Stimulated activated CD8-positive, alpha-beta memory T cell treated with anti-CD3 and anti-CD28 coated beads, Interleukin-4, amount 100 ng/mL, for 4 hours (primary cell): ENCODE results near the gene SHISAL1.
"Not testable (repeated sequence)": the region's sequence is repeated elsewhere in the genome, so short reads cannot be mapped to it uniquely, and the experiment has no call there.

ENCODE experiments used
- DNase-seq, 2 donors: peaks; one replicate each; pipeline ENCODE4 v3.0.0-alpha.2; 2020; ENCODE audit warnings: low read depth in 2 of 2, low spot score in 1 of 2

The SHISAL1 gene

DNA sequence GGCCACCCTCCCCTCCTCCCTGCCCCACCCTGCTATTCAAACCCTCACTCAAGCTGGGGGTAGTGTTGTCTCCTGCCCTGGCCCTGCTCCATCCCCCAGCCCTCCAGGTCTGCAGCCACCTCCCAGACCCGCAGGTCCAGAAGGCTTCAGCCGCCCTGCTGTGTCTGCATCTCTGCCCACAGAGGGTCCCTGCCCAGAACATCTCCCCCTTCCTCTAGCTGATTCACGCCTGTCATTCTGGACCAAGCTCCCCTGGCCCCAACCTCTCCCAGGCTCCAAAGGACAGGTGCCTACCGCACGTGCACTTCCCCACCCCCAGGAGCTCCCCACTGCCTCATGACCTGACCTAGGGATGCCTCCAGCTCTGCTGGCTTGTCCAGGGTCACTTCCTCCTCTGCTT, 16.0 kb upstream of the SHISAL1 start:
- no peak for DNase-seq

DNA sequence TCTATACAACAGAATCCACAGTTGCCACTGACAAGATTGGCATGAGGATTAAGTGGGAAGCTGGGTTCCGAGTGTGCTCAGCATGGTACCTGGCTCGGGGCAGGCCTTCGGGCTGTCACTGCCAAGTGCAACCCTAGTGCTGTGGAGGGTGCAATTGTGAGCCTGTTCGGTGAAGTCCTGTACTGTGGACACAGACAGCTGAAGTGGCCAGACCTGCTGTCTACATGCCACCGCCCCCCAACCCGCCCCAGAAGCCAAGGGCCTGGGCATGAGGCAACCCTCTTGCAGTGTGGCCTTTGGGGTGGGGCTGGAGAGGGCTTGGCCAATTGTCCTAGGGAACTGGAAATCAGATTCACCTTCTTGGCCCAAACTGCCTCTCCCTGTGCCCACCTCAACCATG, 15.6 kb upstream of the SHISAL1 start:
- DNase-seq, result no peak

DNA sequence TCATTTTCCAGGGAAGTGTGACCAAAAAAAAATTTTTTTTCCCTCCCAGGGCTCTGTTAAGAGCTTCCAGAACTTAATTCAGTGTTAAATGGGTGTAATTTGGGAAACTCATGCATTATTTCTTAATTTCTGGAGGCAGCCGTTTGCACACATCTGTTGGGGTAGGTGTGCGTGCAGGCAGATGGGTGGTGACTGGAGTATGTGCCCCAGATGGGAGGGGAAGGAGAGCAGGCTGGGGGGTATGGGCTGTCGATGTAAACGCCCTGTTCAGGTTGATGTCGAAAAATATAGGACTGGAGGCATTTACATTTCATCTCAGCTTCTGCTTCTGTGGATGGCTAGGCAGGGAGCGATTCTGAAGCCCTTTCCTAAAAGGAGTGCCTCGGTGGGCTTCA, 13.7 kb upstream of the SHISAL1 start:
- no peak for DNase-seq

DNA sequence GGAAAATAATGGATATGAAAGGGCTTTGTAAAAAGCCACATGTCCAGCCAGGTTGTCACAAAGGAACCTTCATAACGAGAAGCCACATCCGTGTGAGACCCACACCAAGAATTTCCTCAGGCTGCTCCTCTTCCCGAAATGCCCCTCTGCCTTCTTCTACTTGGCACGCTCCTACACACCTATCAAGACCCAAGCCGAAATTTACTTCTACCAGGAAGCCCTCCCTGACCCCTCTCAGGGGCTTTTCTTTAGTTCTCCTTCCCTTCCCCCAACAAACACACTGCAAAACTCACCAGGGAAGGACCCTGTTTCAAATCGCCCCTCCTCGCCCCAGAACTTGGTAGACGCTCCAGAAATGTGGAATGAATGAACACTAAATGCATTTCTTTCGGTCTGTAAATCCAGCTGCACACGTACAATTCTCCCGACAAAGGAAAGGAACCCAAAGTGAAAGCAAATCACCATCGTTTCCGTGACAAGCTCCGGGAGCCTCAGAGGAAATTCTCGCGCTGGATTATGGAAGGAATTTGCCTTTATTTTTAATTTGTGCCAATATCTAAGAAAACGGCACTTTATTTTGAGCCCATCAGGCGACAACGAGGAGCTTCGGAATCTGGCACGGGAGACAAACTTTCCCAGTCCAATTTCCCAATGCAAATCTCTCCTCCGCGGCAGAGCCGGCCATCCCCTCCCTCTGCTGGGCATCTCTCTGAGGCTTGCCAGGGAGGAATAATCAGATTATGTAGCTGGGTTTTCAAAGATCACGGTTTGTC, 13.2 kb upstream of the SHISAL1 start:
- no peak for DNase-seq

DNA sequence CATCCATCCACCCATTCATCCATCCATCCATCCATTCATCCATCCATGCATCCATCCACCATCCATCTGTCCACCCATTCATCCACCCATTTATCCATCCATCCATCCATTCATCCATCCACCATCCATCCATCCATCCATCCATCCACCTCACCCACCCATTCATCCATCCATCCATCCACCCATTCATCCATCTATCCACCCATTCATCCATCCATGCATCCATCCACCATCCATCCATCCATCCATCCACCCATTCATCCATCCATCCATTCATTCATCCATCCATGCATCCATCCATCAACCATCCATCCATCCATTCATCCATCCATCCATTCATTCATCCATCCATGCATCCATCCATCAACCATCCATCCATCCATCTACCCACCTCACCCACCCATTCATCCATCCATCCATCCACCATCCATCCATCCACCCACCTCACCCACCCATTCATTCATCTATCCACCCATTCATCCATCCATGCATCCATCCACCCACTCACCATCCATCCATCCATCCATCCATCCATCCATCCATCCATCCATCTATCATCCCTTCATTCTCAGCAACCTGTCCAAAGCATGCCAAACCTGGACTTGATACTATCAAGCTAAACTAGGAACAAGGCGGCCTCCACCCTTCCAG, 10.5 kb upstream of the SHISAL1 start:
- not testable (repeated sequence) for DNase-seq

DNA sequence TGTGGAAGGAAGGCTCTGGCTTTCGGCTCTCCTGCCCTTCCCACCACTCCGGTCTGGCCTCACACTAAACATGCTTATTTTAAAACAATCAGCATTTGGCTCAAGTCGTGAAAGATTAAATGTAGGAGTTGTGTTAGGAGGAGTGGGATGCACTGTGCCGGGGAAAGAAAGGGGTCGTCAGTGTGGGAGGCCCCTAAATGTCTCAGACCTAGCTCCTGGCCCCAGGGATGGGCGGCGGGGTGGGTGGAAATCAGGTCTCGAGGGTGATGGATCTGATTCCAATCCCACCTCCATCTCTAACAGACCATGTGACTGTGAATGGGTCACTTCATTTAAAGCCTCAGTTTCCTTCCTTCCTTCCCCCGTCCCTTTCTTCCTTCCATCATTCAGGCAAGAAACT, 6.9 kb upstream of the SHISAL1 start:
- no peak for DNase-seq

DNA sequence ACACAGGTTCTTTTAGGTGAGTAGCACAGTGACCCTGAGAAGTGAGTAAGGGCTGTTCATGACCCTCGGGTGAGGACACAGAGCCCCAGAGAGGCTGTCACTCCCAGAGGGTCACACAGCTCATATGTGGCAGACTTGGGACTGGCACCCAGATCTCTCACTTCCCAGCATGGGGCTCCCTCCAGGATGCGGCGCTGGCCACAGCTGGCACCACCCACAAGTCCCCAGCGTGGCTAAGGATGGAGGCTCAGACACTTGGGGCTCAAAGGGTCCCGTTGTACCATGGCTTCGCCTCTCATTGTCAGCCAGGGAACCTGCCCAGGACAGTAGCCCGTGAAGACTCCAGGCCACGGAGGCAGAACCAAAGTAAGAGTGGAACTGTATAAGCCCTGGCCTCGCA, 6.0 kb upstream of the SHISAL1 start:
- no peak for DNase-seq

DNA sequence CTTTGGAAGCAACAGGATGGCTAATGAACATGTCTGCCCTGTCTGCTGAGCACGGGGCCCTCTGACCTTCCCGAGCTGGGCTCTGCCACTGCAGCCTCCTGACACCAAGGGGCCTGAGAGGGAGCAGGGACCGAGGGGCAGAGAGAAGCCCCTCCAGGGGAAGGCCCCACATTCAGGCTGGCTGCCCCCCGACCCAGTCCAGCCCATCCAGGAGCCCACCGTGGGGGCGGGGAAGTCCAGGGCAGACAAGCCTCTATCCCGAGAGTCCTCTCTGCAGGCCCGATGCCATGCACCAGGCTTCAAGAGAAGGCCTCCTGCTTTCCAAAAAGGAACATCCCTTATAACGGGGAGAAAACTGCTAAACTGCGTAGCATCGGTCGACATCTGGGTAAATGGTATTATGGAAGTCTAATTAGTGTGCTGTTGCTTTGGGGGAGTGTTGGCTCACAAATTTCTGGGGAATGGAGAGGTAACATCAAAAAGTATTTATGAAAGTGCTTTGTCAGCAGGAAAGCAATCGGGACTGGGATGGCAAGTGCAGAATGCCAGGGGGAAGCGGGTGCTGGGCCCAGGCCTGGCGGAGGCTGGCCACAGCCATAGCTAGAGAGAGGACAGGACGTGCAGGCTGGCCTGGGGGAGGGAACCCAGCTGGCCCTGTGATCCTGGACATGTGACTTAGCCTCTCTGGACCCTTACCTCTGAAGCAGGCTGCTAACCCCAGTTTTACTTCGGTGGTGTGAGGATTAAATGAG, 5.3 kb upstream of the SHISAL1 start:
- DNase-seq, result no peak

DNA sequence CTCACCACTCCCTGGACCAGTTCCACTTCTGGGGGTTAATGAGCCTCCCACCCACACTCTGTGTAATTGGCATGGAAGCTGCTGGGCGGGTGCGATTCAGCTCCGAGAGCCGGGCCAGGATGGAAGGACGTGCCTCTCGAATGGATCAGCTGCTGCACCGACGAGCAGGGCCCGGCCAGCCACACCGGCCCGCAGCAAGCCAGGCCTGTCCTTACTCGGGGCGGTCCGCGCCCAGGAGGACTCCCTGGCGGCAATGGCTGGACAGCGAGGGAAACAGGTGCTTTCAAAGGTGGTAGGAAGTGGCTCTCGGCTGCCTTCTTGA, 4.3 kb upstream of the SHISAL1 start:
- DNase-seq, result no peak

DNA sequence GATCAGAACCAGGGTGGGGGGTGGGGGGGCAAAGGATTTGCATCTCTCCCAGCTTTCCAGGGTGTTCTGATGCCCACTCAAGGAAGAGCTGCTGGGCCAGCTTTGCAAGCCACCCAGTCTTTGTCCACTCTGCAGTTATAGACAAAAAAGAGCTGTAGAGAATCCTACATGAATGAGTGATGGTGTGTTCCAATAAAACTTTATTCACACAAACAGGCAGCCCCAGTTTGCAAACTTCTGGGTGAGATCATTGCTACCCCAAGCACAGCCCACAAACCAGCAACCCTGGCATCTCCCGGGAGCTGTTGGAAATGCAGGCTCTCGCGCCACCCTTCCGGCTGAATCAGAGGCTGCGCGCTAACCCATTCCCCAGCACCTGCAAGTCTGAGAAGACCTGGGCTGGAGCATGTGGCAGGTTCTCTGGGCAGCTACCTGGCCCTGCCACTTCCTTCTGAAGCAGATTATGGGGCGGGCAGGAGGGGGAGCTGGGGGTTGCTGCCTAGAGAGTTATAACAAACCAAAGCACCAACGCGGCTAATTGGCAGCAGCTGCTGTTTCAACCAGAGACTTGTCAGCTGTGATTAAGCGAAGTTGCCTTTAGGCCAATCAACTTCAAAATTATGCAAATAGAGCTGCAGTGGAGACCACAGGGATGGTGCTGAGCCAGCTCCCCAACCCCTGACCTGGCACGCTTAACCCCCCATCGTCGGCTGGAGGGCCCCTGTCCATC, 3.8 kb upstream of the SHISAL1 start:
- DNase-seq, result no peak

DNA sequence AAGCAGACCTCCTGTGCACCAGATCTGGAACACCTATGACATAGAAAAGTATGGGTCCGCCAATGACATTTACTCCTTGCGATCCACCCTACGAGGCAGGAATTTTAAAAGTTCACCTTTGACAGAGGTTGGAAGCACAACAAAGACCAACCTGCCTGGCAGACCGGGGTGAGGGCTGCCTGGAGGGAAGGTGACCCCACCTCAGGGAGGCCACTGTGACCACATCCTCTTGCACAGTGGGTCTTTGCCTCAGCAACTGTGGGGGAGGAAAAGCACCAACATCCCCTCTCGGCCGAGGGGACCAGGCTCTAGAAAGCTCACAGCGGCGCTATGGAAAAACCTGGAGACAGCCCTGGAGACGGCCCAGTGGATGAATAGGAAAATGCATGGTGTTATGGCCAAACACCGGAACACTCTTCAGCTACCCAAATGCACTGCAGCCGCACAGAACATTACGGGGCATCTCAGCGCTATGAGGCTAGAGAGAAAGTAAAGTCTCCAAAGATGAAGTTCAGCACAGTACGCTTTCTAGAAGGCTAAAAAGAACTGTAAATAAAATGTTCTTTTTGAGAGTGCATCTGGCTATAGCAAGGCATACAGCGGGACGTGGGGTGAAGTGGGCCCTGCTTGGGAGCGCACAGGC, 1.8 kb upstream of the SHISAL1 start:
- no peak for DNase-seq

DNA sequence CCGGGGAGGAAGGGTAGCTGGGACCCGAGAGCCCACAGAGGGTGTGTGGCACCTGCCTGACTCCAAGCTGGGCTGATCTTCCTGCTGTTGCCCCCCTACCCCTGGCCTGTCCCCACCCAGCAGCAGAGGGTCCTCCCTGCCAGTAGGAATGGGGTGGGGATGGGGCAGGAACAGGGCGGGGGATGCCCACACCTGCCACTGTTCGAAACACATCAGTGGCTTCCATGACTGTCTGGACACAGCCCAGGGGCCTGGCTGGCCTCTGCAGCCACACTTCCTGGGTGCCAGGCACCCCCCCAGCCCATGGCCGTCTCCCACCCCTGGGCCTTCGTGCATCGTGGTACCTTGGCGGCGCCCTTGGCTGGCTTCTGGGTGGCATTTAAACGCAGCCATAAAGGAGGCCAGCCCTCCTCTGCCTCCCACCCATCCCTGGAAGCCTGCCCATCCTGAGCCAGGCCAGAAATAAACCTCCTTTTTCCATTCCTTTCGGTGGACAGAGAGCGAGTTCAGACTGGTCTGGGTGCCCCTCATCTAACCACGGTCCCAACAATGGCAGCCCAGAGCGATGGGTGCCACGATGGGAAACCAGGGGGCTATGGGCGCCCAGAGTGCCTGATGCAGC, 745 bp upstream of the SHISAL1 start:
- no peak for DNase-seq

DNA sequence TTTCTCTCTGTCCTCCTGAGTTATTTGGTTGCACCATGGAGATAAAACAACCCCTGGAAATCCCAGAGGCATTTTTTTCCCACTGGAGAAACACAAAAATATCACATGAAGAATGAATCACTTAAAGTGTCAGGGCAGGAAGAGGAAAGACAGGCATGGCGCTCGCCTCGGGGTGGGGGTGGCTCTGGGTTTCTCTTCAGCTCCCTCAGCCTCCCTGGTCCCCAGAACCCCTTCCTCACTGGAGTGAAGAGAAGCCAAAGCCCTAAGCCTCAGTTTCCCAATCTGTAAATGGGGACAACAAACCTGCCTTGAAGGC, 938 bp downstream of the SHISAL1 start:
- DNase-seq, result no peak

DNA sequence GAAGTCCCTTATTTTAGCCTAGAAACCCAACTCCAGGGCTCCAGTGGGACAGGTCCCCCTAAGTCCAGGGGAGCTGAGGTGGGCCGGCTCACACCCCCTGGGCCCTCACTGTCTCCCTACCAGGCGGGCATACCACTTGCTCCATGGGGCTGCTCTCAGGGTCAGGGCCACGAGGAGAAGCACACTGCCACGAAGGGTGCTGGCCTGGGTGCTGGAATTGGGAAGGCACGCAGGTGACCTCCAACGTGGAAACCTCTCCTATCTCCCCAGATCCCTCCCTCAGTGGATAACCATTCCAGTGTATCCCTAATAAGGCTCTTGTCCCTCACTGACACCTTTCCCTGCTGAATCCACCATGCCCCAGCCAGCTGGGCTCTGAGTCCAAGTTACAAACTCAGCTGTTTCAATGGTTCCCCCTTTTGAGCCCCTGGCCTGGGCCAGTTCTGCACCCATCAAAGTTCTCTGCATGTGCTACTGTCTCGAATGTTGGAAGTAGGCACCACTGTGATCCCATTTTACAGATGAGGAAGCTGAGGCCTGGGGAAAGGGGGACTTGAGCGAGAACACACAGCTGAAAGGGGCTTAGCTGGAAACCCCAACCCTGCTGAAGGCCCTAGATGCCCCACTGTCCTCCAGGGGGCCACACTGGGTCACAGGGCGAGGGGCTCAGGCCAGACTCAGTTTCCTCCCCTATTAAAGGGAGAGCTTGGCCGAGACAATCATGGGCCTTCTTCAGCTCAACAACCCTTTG, 1.5 kb downstream of the SHISAL1 start:
- no peak for DNase-seq

DNA sequence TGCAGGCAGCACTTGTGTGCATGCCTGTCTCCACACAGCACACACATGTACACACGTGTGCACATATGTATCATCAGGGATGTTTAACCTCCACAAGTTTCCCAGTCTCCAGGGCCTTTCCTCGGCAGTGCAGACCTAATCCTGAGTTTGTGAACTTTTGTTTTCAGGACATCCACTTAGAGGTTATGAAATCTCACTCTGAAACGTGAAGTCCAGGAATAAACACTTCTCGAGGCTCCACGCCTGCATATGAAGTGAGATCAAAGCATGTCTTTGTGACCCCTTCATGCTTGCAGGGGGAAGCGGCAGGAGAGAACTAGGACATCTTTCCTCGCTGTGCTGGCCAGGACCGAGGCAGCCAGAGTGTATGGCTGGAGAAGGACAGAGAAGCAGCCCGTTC, 3.1 kb downstream of the SHISAL1 start:
- DNase-seq, result no peak

DNA sequence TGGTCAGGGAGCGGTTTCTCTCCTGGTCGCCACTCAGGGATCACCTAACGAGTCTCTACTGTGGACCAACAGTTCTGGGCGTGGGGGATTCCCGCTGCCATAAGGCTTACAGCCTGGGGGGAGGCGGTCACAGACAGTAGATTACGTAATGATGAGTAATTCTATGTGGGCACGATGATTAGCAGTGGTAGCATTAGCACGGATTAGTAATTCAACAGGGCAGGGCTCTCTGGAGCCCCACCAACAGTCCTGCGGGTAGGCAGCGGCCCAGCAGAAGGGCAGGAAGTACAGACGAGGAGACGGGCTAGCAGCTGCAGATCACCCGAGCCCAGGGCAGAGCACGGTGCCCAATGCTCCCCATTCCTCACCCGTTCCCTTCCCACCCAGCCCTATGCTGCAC, 3.6 kb downstream of the SHISAL1 start:
- DNase-seq, result no peak

DNA sequence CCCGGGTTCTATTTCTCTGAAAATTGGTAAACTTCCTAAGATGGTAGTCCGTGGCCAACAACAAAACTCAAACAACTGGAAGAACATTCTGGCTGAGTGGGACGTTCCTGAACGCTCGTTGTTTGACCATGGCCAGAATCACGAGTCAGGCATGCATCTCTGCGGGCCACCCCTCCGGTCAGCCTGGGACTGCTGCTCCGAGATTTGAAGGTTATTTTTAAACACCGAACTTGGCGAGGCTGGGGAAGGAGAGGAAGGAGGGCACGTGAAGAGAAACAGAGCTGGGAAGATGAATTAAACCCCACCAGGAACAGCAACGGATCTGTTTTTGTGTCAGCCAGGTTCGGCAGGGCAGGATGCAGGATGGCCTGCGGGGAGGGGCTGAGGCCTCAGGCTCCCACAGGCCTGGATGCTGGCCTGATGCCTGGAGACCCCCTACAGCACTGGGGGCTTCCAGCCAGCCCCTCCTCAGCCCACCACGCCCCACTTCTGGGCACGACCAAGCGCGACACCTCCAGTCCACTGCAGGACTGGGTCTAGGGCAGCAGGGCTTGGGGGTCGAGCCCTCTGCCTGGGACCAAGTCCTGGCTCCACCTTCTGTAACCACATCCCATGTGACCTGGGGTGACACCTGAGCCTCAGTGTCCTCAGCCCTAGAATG, 5.1 kb downstream of the SHISAL1 start:
- DNase-seq, result no peak

DNA sequence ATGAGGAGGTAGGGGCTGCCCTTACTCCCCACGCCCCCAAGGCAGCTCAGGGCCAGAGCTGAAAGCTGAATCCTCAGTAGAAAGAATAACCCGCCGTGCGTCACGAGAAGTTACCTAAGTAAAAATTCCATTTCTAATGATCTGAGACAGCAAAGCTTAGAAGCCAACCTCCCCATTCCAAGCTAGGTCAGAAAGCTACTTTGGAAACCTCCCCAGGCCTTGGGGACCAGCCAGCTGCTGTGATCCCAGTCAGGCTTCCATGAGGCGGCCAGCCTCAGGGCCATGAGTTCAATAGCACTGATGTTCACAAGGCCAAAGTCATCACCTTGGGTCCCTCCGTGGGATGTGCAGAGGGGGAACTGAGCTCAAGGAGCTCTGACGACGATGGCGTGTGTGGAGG, 6.9 kb downstream of the SHISAL1 start:
- DNase-seq, result no peak

DNA sequence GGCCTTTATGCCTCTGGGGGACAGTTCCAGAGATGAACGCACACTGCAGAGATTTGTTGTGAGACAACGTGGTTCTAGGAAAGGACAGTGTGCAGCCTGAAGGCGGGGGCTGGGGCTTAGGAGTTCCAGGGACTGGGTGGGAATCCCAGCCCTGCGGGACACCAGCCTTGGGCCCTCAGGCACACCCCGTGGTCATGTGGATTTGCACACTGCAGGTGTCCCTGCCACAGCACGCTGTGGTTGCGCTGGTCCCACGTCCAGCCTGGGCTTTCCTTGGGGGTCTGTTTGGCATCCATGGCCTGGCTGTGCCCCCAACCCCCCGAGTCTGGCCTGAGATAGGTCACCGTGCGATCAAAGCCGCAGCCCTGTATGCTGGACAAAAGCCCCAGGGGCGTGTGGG, 7.3 kb downstream of the SHISAL1 start:
- no peak for DNase-seq

DNA sequence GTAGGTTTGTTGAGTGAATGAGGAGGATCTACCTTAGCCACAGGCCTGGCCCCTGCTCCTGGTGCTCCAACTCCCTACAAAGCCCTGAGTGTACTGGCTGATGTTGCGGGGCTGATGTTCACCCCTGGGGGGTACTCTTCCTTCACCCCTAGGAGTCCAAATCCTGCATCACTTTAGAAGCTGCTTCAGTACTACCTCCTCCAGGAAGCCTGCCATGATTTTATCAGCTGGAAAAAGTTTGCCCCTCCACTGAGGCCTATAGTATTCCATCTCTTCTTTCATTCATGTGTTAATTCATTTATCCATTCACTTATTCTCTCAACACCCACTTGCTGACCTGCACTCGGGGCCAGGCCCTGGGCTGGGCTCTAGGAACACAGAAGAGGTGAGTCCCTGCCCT, 7.8 kb downstream of the SHISAL1 start:
- DNase-seq, result no peak
